Measurements from ENCODE around the gene CTDSP2.

DNA sequence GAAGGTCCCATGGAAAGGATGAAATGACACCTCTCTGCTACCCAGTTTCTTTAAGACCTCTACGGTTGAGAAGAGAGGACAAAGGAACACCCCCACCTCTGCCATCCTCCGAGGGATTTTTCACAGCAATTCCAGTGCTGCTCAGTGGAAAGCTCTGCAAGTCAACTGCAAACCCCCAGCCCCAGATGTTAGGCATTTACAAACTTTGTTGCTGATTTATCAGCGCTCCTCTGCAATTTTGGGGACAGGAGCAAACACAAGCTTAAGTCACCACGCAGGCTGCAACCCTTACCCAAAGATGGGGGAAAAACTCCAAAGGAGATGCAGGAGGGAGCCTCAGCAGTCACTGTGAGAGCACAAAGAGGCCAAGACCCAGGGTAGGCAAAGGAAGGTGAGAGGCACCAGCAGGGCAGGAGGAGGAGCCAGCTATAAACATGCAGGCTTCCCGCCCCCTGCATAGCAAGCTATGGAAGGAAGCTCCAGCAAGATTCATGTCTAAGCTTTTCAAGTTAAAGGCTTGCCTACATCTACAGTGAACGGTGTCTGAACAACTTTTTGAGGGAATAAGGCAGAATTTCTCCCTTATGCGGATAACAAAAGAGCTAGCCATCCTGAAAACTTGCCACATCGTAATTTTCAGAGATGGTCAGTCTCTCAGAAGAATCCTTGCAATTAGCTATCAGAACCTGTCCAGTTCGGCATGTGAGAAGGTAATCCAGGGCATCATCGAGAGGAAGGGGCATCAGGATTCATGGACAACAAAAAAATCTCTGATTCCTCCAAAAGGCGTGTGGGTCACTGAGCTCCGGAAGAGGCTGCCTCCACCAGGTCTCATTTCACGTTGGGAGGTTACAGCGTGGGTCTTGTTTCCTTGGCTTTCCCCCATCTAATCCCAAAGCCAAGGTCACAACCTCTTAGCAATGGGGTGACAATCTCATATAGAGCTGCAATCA lies 3.9 kb downstream of the CTDSP2 start:
- TF ChIP-seq, protein P1, sequence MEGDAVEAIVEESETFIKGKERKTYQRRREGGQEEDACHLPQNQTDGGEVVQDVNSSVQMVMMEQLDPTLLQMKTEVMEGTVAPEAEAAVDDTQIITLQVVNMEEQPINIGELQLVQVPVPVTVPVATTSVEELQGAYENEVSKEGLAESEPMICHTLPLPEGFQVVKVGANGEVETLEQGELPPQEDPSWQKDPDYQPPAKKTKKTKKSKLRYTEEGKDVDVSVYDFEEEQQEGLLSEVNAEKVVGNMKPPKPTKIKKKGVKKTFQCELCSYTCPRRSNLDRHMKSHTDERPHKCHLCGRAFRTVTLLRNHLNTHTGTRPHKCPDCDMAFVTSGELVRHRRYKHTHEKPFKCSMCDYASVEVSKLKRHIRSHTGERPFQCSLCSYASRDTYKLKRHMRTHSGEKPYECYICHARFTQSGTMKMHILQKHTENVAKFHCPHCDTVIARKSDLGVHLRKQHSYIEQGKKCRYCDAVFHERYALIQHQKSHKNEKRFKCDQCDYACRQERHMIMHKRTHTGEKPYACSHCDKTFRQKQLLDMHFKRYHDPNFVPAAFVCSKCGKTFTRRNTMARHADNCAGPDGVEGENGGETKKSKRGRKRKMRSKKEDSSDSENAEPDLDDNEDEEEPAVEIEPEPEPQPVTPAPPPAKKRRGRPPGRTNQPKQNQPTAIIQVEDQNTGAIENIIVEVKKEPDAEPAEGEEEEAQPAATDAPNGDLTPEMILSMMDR (IDR thresholded peaks at IDR 0.05): no peak
- TF ChIP-seq POLR2AphosphoS5 (IDR thresholded peaks at IDR 0.05) (no peak), POLR2A (IDR thresholded peaks at IDR 0.05) (no peak), EP300 (IDR thresholded peaks at IDR 0.05) (no peak)

All from gastroesophageal sphincter (tissue), 3 donors.